Heart left ventricle (tissue), 16 donors: ENCODE data around the gene BFSP2. TPM values are rescaled to one million over a fixed set of nuclear protein-coding genes. Genes with fewer than 3 reads are reported as not detected.
"Not testable (repeated sequence)": the region's sequence is repeated elsewhere in the genome, so short reads cannot be mapped to it uniquely, and the experiment has no call there.

Experiments used
- ATAC-seq, 4 donors: fragments of 200-7000 bp; cut with Tn5 transposase; one replicate each; pipeline ENCODE4 v1.9.1; 2020 to 2022; ENCODE audit warnings: moderate library complexity in 4 of 4, mild to moderate bottlenecking in 3 of 4, moderate number of reproducible peaks in 1 of 4
- DNase-seq, 5 donors: peaks; one replicate each; pipeline ENCODE4 v3.0.0-alpha.2; 2020
- H3K27ac ChIP-seq, 12 donors: fragments of 200-600 bp; sonication (generic) in 4 of 12; one replicate each; pipeline versions ENCODE4 v1.5.0 to v1.8.0; 2016 to 2022; ENCODE audit warnings: mild to moderate bottlenecking in 2 of 12
- H3K27me3 ChIP-seq, 9 donors: fragments of 200-600 bp; sonication (generic) in 2 of 9; one replicate each; pipeline versions ENCODE4 v1.5.1 to v1.8.0; 2016 to 2022; ENCODE audit warnings: mild to moderate bottlenecking in 3 of 9
- H3K36me3 ChIP-seq, 9 donors: fragments of 200-600 bp; sonication (generic) in 2 of 9; one replicate each; pipeline versions ENCODE4 v1.5.0 to v1.8.0; 2018 to 2022; ENCODE audit warnings: mild to moderate bottlenecking in 2 of 9
- H3K4me1 ChIP-seq, 12 donors: fragments of 200-600 bp; sonication (generic) in 4 of 12; one replicate each; pipeline versions ENCODE4 v1.5.0 to v1.8.0; 2016 to 2022; ENCODE audit warnings: mild to moderate bottlenecking in 3 of 12
- H3K4me3 ChIP-seq, 12 donors: fragments of 200-600 bp; sonication (generic) in 4 of 12; one replicate each; pipeline versions ENCODE4 v1.5.0 to v1.8.0; 2017 to 2022; ENCODE audit warnings: mild to moderate bottlenecking in 9 of 12, moderate library complexity in 4 of 12
- H3K9me3 ChIP-seq, 12 donors: fragments of 200-600 bp; sonication (generic) in 4 of 12; one replicate each; pipeline versions ENCODE4 v1.5.0 to v1.8.0; 2016 to 2022; ENCODE audit warnings: mild to moderate bottlenecking in 1 of 12
- CTCF ChIP-seq, 12 donors: fragments of 200-600 bp; sonication (generic) in 4 of 12; IDR thresholded peaks; one replicate each; pipeline versions ENCODE4 v1.5.0 to v1.8.0; 2018 to 2022; ENCODE audit warnings: antibody characterized with exemption in 12 of 12, mild to moderate bottlenecking in 5 of 12
- POLR2A ChIP-seq, 2 donors: fragments of 450-650 bp; IDR thresholded peaks; one replicate each; pipeline ENCODE4 v1.6.1; 2017; ENCODE audit warnings: antibody characterized with exemption in 2 of 2, mild to moderate bottlenecking in 2 of 2, moderate library complexity in 2 of 2
- WGBS, 4 donors: extraction: QIAGEN DNeasy Blood & Tissue Kit in 2 of 4; methylation state at CpG; one replicate each; pipeline versions ENCODE4 v1.1.5 to v1.1.7; 2013 to 2018; 5-methylcytosine and 5-hydroxymethylcytosine counted together
- intact Hi-C, 10 donors: fragments of 100-400 bp; cut with DNase I; formaldehyde crosslinking; loops; one replicate each; pipeline versions ENCODE4 v1.11.1 to v1.14.2; 2022
- polyA plus RNA-seq, 2 donors: library from polyadenylated mRNA; stranded (reverse); fragments of 200-250 nt; gene quantifications; one replicate each; pipeline ENCODE4 v1.2.3, GENCODE V29; 2013
- total RNA-seq, 9 donors: library from RNA; depleted of rRNA in 2 of 9; stranded (reverse); fragments of >200 nt in 2 of 9; fragmentation: NEBNext Ultra II Directional in 3 of 9; extraction: Animal tissue kit (Norgen Biotek cat#: 25700) in 3 of 9; gene quantifications; one replicate each; pipeline versions ENCODE4 v1.1.0 to v1.2.4, GENCODE V29; 2016 to 2023
- donor health status: ischemic (EF 13 %, LVEDD 7.1; RV severe dilation, severe dysfunction).
- donor health status: healthy with polysubstance abuse.
- donor health status: DM: no; HTN: yes; CAD: no.
- donor health status: DM: no; HTN: no; CAD: no.
- donor health status: ischemic (EF 25% LVEDD 6.9; RV normal size, moderate dysfunction).
- donor health status: ischemic (EF 25% LVEDD 5.7; RV mildly dilated, moderate dysfunction).
- donor health status: healthy.
- donor health status: DM: yes; HTN: yes; CAD: no.
- donor health status: ischemic (EF 35%, LVEDD 5.7; RV mildly dilated, moderate dysfunction).
- donor health status: nonischemic (EF 11% LVEDD 7.7; RV severe dilation, severe dysfunction).
- donor health status: DM: yes; HTN: yes; CAD: no.
- donor health status: PGD.
- donor health status: ischemic (EF 29% LVEDD 5.4; RV normal size, mild dysfunction).
- donor health status: nonischemic (EF 23%, LVEDD 6.1; RV moderate dilation, normal function).

The BFSP2 gene
- total and polyA plus RNA-seq, 11 donors = not detected

- TF ChIP-seq CTCF (IDR thresholded peaks at IDR 0.05) (no peak), POLR2A (IDR thresholded peaks at IDR 0.05) (no peak)
- Histone ChIP-seq H3K4me3 (no peak overlapping the region), H3K9me3 (peaks cover 0 to 5% (median 0%) of the 10 kb centered on the region in 12 donors), H3K36me3 (no peaks in the 10 kb centered on the region), H3K27ac (no peak overlapping the region), H3K27me3 (no peaks in the 10 kb centered on the region), H3K4me1 (peaks cover 0 to 12% (median 9%) of the 10 kb centered on the region in 12 donors)
- intact Hi-C loops = no loop called here
- DNase-seq (no peak), ATAC-seq (no peak)
- WGBS, 4 donors = 87 to 97% (median 96%) methylated on average over 2 of the region's 2 CpGs
These were observed 79.5 kb downstream of the BFSP2 start for GRCh38 chr3:133479401-133479800.

DNA sequence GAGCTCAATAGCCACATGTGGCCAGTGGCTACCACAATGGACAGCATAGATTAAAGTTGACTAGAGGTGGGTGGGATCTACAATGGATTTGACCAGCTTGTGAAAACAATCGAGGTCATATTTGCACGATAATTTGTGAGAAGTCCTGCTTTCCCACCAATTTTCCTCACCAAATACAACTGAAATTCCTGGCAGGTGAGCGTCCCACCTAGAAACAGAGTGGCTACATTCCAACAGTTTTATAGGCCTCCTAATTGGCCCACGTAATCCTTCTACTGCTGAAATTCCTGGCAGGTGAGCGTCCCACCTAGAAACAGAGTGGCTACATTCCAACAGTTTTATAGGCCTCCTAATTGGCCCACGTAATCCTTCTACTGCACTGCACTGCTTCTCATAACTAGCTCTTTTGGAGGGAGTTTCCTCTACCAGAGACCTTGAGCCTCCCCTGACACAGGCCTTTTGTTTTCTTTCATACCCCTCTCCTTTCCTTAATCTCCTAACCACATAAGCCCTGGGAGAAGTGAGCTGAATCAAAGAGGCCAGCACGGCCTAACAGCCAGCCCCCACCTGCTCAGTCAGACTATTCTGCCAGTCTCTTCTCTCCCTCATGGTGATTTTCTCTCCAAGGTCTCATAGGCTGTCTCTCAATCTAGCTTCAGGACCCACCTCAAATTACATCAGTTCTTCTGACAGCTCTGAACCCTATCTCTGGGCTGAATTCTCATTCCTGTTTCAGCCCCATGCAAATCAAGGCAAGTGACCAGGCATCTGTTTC, 80.2 kb downstream of the BFSP2 start:
- intact Hi-C loops = loop anchor here in 1 of 10 donors (10.0 kb wide), 1 partner anchor 95 kb away; the partner anchor contains the start of gene CDV3
- 92 to 97% (median 93%) methylated on average over 7 of the region's 7 CpGs for WGBS, 4 donors
- no peak for TF ChIP-seq CTCF (IDR thresholded peaks at IDR 0.05)
- no peak for TF ChIP-seq POLR2A (IDR thresholded peaks at IDR 0.05)
- Histone ChIP-seq H3K27me3 (no peaks in the 10 kb centered on the region), H3K4me3 (no peak overlapping the region), H3K9me3 (peaks cover 0 to 11% (median 0%) of the 10 kb centered on the region in 12 donors), H3K4me1 (peaks cover 0 to 5% (median 3%) of the 10 kb centered on the region in 12 donors), H3K27ac (no peak overlapping the region), H3K36me3 (no peaks in the 10 kb centered on the region)
- ATAC-seq (no peak), DNase-seq (no peak)

DNA sequence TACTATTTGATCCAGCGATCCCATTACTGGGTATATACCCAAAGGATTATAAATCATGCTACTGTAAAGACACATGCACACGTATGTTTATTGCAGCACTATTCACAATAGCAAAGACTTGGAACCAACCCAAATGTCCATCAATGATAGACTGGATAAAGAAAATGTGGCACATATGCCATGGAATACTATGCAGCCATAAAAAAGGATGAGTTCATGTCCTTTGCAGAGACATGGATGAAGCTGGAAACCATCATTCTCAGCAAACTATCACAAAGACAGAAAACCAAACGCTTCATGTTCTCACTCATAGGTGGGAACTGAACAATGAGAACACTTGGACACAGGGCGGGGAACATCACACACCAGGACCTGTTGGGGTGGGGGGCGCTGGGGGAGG, 82.6 kb downstream of the BFSP2 start:
- H3K27me3 ChIP-seq, H3K4me1 ChIP-seq, H3K36me3 ChIP-seq, H3K27ac ChIP-seq, H3K4me3 ChIP-seq, ATAC-seq, DNase-seq: not testable (repeated sequence)
- peaks cover 0 to 17% (median 4%) of the 10 kb centered on the region in 12 donors for H3K9me3 ChIP-seq
- 70 to 78% (median 74%) methylated on average over 5 of the region's 5 CpGs for WGBS, 4 donors
- intact Hi-C loops = loop anchor here in 1 of 10 donors (10.0 kb wide), 1 partner anchor 92 kb away; the partner anchor contains the start of gene CDV3

DNA sequence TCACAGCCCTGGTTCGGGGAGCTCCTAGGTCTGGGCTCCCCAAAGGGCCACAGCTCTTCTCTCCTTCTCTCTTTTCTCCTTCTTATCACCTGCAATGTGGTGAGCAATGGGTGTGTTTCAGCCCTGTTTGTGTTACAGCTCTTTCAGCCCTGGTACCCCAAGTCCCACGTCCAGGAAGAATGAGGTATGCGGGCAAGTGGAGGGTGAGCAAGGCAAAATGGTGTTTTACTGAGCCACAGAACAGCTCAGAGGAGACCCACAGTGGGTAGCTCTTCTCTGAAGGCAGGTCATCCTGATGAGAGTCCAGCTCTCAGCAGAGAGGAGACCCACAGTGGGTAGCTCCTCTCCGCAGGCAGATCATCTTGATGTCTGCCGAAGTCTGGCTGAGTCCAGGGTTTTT, 86.8 kb downstream of the BFSP2 start:
- Histone ChIP-seq H3K9me3 (peaks cover 0 to 17% (median 4%) of the 10 kb centered on the region in 12 donors), H3K4me3 (no peak overlapping the region), H3K36me3 (no peaks in the 10 kb centered on the region), H3K4me1 (no peaks in the 10 kb centered on the region), H3K27ac (no peak overlapping the region), H3K27me3 (no peaks in the 10 kb centered on the region)
- 97 to 100% (median 99%) methylated on average over 4 to 5 of the region's 5 CpGs for WGBS, 4 donors
- ATAC-seq (no peak), DNase-seq (no peak)
- intact Hi-C loops = loop anchor here in 3 of 10 donors (5.0 to 10.0 kb wide), 2 partner anchors 88 to 91 kb away; partner anchors contain the start of gene CDV3 (in 1 of the 3)
- TF ChIP-seq POLR2A (IDR thresholded peaks at IDR 0.05) (no peak), CTCF (IDR thresholded peaks at IDR 0.05) (no peak)
